Measurements from ENCODE around the gene MMP14. TPM values are rescaled to one million over a fixed set of nuclear protein-coding genes. Genes with fewer than 3 reads are reported as not detected.
A peak's percentile ranks its signal among the peaks of the same experiment; 100 is the strongest.

MMP14 gene
- total and polyA plus RNA-seq, 2 of the 13 experiments (the other 11 are each of a cell fraction or from before 2014, with no cell fraction given): 5.2 to 9.8 TPM

DNA sequence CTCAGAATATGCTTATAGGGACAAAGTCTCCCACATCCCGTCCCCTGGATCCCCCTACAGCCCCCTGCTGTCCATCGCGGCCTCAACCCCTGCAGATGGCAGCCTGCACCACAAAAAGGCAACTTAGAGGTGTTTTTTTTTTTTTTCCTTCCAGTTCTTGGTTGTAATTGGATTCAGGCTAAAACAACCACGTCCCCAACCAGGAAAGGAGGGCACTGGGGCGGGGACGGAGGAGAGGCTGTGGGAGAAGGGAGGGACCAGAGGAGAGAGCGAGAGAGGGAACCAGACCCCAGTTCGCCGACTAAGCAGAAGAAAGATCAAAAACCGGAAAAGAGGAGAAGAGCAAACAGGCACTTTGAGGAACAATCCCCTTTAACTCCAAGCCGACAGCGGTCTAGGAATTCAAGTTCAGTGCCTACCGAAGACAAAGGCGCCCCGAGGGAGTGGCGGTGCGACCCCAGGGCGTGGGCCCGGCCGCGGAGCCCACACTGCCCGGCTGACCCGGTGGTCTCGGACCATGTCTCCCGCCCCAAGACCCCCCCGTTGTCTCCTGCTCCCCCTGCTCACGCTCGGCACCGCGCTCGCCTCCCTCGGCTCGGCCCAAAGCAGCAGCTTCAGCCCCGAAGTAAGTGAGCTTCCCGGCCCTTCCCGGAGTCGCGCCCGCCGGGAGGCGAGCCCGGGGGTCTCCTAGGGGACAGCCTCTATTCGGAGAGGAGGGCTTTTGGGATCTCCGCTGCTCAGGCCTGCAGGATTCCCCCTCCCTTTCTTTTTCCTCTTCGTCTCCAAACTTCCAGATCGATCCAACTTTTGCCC lies at the start of gene MMP14 (continued):
- TF ChIP-seq ZFP90 (CRISPR knock-in tag; IDR thresholded peaks at IDR 0.05; ENCODE audit: borderline replicate concordance) (peak; percentile 70), CENPT (CRISPR knock-in tag; IDR thresholded peaks at IDR 0.05; ENCODE audit: low read depth) (no peak), BRCA1 (CRISPR knock-in tag; IDR thresholded peaks at IDR 0.05) (peak; percentile 44; the same call in 1 of the 2 replicates), ZBTB4 (CRISPR knock-in tag; IDR thresholded peaks at IDR 0.05; ENCODE audit: borderline replicate concordance) (0 out of 2 replicates have a peak, but pooled peaks have one; percentile 20), E2F2 (CRISPR knock-in tag; IDR thresholded peaks at IDR 0.05; ENCODE audit: borderline replicate concordance) (0 out of 2 replicates have a peak, but pooled peaks have one; percentile 19), IRX3 (CRISPR knock-in tag; IDR thresholded peaks at IDR 0.05; ENCODE audit: borderline replicate concordance, low read depth) (no peak), ZFP36L1 (CRISPR knock-in tag; IDR thresholded peaks at IDR 0.05) (no peak)
- TF ChIP-seq, protein P1, sequence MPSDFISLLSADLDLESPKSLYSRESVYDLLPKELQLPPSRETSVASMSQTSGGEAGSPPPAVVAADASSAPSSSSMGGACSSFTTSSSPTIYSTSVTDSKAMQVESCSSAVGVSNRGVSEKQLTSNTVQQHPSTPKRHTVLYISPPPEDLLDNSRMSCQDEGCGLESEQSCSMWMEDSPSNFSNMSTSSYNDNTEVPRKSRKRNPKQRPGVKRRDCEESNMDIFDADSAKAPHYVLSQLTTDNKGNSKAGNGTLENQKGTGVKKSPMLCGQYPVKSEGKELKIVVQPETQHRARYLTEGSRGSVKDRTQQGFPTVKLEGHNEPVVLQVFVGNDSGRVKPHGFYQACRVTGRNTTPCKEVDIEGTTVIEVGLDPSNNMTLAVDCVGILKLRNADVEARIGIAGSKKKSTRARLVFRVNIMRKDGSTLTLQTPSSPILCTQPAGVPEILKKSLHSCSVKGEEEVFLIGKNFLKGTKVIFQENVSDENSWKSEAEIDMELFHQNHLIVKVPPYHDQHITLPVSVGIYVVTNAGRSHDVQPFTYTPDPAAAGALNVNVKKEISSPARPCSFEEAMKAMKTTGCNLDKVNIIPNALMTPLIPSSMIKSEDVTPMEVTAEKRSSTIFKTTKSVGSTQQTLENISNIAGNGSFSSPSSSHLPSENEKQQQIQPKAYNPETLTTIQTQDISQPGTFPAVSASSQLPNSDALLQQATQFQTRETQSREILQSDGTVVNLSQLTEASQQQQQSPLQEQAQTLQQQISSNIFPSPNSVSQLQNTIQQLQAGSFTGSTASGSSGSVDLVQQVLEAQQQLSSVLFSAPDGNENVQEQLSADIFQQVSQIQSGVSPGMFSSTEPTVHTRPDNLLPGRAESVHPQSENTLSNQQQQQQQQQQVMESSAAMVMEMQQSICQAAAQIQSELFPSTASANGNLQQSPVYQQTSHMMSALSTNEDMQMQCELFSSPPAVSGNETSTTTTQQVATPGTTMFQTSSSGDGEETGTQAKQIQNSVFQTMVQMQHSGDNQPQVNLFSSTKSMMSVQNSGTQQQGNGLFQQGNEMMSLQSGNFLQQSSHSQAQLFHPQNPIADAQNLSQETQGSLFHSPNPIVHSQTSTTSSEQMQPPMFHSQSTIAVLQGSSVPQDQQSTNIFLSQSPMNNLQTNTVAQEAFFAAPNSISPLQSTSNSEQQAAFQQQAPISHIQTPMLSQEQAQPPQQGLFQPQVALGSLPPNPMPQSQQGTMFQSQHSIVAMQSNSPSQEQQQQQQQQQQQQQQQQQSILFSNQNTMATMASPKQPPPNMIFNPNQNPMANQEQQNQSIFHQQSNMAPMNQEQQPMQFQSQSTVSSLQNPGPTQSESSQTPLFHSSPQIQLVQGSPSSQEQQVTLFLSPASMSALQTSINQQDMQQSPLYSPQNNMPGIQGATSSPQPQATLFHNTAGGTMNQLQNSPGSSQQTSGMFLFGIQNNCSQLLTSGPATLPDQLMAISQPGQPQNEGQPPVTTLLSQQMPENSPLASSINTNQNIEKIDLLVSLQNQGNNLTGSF (CRISPR knock-in tag; IDR thresholded peaks at IDR 0.05): 0 out of 2 replicates have a peak, but pooled peaks have one; percentile 17
- TF ChIP-seq, protein P2, sequence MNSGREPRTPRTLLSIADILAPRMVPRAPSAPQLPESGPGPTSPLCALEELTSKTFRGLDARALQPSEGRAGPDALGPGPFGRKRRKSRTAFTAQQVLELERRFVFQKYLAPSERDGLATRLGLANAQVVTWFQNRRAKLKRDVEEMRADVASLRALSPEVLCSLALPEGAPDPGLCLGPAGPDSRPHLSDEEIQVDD (CRISPR knock-in tag; IDR thresholded peaks at IDR 0.05; ENCODE audit: borderline replicate concordance): no peak
